Measurements from ENCODE around the gene SEMA3D.
A peak's percentile ranks its signal among the peaks of the same experiment; 100 is the strongest.

SEMA3D gene

GRCh38 chr7:85186521-85187241, at the start of gene SEMA3D:
Gene SEMA3D (minus strand): TSS chr7:85187056. CDS start chr7:85121891, 65,165 bp downstream.
- DNase-seq, result peak; percentile 32

GRCh38 chr7:85234730-85235129, 47.9 kb upstream of the SEMA3D start:
- no peak for DNase-seq

GRCh38 chr7:85232068-85232467, 45.2 kb upstream of the SEMA3D start:
- no peak for DNase-seq

- DNase-seq, result no peak
These were observed 43.8 kb upstream of the SEMA3D start for GRCh38 chr7:85230623-85231022.

- no peak for DNase-seq
These were observed 42.7 kb upstream of the SEMA3D start for GRCh38 chr7:85229544-85229943.

GRCh38 chr7:85226361-85227085, 39.7 kb upstream of the SEMA3D start:
- DNase-seq, result no peak

GRCh38 chr7:85224171-85224570, 37.3 kb upstream of the SEMA3D start:
- DNase-seq, result no peak

- no peak for DNase-seq
These were observed 35.7 kb upstream of the SEMA3D start for GRCh38 chr7:85222522-85222921.

- DNase-seq, result no peak
These were observed 34.9 kb upstream of the SEMA3D start for GRCh38 chr7:85221796-85222195.

GRCh38 chr7:85220651-85221050, 33.8 kb upstream of the SEMA3D start:
- DNase-seq, result no peak

GRCh38 chr7:85220023-85220422, 33.2 kb upstream of the SEMA3D start:
- no peak for DNase-seq

- DNase-seq, result no peak
These were observed 30.2 kb upstream of the SEMA3D start for GRCh38 chr7:85217085-85217484.

GRCh38 chr7:85215098-85215497, 28.2 kb upstream of the SEMA3D start:
- no peak for DNase-seq

GRCh38 chr7:85213500-85213899, 26.6 kb upstream of the SEMA3D start:
- no peak for DNase-seq

GRCh38 chr7:85205754-85206153, 18.9 kb upstream of the SEMA3D start:
- no peak for DNase-seq

GRCh38 chr7:85204496-85204895, 17.6 kb upstream of the SEMA3D start:
- DNase-seq, result no peak

- no peak for DNase-seq
These were observed 17.2 kb upstream of the SEMA3D start for GRCh38 chr7:85204061-85204460.

- DNase-seq, result no peak
These were observed 14.4 kb upstream of the SEMA3D start for GRCh38 chr7:85201209-85201608.

- DNase-seq, result no peak
These were observed 9.8 kb upstream of the SEMA3D start for GRCh38 chr7:85196696-85197095.

- DNase-seq, result no peak
These were observed 4.5 kb upstream of the SEMA3D start for GRCh38 chr7:85191383-85191782.

- no peak for DNase-seq
These were observed 754 bp downstream of the SEMA3D start for GRCh38 chr7:85186083-85186520.

- DNase-seq, result no peak
These were observed 1.3 kb downstream of the SEMA3D start for GRCh38 chr7:85185424-85186082.

- DNase-seq, result no peak
These were observed 2.0 kb downstream of the SEMA3D start for GRCh38 chr7:85184599-85185423.
